GM19463 (cell line): ENCODE measurements around the gene EPHA6.
"Not testable (repeated sequence)": the region's sequence is repeated elsewhere in the genome, so short reads cannot be mapped to it uniquely, and the experiment has no call there.

ENCODE experiments used
- ATAC-seq: cut with Tn5 transposase; IDR thresholded peaks from one replicate; pipeline ENCODE4 v1.9.1; 2021; ENCODE audit warnings: mild to moderate bottlenecking, moderate library complexity; ENCODE audit not compliant: unreplicated experiment

EPHA6 gene

GRCh38 chr3:96900566-96900965, 86.2 kb downstream of the EPHA6 start:
- ATAC-seq: no peak

GRCh38 chr3:96915445-96915844, 101.1 kb downstream of the EPHA6 start:
- ATAC-seq: no peak

GRCh38 chr3:96931119-96931862, 116.9 kb downstream of the EPHA6 start:
- ATAC-seq: no peak

- ATAC-seq: not testable (repeated sequence)
These were observed 127.7 kb downstream of the EPHA6 start for GRCh38 chr3:96942131-96942530.

- no peak for ATAC-seq
These were observed 144.5 kb downstream of the EPHA6 start for GRCh38 chr3:96958856-96959255.

- no peak for ATAC-seq
These were observed 145.1 kb downstream of the EPHA6 start for GRCh38 chr3:96959474-96959873.

- no peak for ATAC-seq
These were observed 145.7 kb downstream of the EPHA6 start for GRCh38 chr3:96959901-96960641.

- ATAC-seq: no peak
These were observed 146.4 kb downstream of the EPHA6 start for GRCh38 chr3:96960661-96961330.

- ATAC-seq: no peak
These were observed 147.2 kb downstream of the EPHA6 start for GRCh38 chr3:96961576-96961975.

GRCh38 chr3:96966181-96966929, 152.0 kb downstream of the EPHA6 start:
- ATAC-seq: no peak

GRCh38 chr3:96970211-96970610, 155.8 kb downstream of the EPHA6 start:
- no peak for ATAC-seq

GRCh38 chr3:96977671-96978070, 163.3 kb downstream of the EPHA6 start:
- no peak for ATAC-seq

GRCh38 chr3:96983716-96984115, 169.3 kb downstream of the EPHA6 start:
- ATAC-seq: not testable (repeated sequence)

- ATAC-seq: no peak
These were observed 171.8 kb downstream of the EPHA6 start for GRCh38 chr3:96986241-96986640.

GRCh38 chr3:96991231-96991630, 176.8 kb downstream of the EPHA6 start:
- no peak for ATAC-seq

GRCh38 chr3:96991800-96992365, 177.5 kb downstream of the EPHA6 start:
- ATAC-seq: no peak

- ATAC-seq: no peak
These were observed 180.6 kb downstream of the EPHA6 start for GRCh38 chr3:96994988-96995387.

GRCh38 chr3:96996009-96996408, 181.6 kb downstream of the EPHA6 start:
- ATAC-seq: no peak

GRCh38 chr3:97001611-97002010, 187.2 kb downstream of the EPHA6 start:
- ATAC-seq: no peak

GRCh38 chr3:97009427-97010019, 195.1 kb downstream of the EPHA6 start:
- ATAC-seq: no peak
